ENCODE data around the gene CEACAM8. TPM values are rescaled to one million over a fixed set of nuclear protein-coding genes. Genes with fewer than 3 reads are reported as not detected.
"Not testable (repeated sequence)": the region's sequence is repeated elsewhere in the genome, so short reads cannot be mapped to it uniquely, and the experiment has no call there.

CEACAM8 gene
- total RNA-seq, 1 experiment from 2014 or later, result not detected

DNA sequence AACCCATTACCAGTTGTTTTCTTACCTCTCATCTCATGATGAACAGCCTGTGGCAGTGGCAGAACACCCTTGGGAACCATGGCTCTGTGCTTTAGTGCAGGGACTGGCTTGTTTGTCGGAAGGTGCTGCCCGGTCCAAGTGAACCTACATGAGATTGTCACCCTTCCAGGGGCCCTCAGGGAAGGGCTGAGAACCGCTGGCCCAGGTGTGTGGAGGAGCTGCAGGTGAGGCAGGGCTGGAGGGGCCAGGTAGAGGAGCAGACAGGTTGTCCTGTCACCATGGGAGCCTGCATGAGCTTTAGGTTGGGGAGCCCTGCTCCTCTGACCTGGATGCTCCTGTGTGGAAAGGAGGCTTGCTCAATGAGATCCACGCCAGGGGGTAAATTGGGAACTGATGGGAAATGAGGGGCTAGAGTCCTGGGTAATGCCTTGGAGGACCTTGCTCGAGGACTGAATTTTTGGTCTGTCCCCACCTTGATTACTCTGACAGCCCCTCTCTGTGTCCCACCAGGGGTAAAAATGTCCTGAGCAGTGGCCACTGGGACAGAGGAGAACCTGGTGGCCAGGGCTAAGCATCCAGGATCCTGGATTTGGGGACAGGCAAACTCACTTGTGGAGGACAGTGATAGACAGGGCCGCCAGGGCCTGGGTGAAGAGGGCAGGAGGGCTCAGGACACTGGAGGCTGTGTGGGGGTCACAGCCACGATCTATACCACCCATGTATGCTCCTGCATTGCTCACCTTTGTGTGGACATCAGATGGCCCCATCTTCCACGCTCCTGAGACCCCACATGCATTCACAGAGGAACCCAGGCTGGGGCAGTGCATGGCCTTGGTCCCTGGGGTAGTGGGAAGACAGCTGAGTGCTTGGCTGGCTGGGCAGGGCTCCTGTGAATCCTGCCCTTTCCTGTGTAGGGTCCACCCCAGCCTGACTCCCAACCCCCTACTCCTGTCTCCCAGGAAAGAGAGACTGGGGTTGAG, 42.3 kb downstream of the CEACAM8 start:
- no peak for DNase-seq (ENCODE audit: low read depth)
- in situ Hi-C loops (cut with HindIII; ENCODE audit: low pct_unique_long_range_greater_than_20kb, low sequenced_read_pairs), result no loop called here

DNA sequence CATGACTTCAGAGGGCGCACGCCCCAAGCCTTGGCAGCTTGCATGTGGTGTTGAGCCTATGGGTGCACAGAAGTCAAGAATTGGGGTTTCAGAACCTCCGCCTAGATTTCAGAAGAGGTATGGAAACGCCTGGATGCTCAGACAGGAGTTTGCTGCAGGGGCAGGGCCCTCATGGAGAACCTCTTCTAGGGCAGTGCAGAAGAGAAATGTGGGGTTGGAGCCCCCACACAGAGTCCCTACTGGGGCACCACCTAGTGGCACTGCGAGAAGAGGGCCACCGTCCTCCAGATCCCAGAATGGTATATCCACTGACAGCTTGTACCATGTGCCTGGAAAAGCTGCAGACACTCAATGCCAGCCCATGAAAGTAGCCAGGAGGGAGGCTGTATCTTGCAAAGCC, 44.2 kb downstream of the CEACAM8 start:
- in situ Hi-C loops (cut with HindIII; ENCODE audit: low pct_unique_long_range_greater_than_20kb, low sequenced_read_pairs); DNase-seq (ENCODE audit: low read depth): not testable (repeated sequence)

DNA sequence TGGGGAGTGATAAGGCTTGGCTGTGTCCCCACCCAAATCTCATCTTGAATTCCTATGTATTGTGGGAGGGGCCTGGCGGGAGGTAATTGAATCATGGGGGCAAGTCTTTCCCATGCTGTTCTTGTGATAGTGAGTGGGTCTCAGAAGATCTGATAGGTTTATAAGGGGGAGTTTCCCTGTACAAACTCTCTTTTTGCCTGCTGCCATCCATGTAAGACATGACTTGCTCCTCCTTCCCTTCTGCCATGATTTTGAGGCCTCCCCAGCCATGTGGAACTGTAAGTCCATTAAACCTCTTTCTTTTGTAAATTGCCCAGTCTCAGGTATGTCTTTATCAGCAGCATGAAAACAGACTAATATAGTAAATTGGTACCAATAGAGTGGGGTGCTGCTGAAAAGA, 45.7 kb downstream of the CEACAM8 start:
- in situ Hi-C loops (cut with HindIII; ENCODE audit: low pct_unique_long_range_greater_than_20kb, low sequenced_read_pairs); DNase-seq (ENCODE audit: low read depth): not testable (repeated sequence)

DNA sequence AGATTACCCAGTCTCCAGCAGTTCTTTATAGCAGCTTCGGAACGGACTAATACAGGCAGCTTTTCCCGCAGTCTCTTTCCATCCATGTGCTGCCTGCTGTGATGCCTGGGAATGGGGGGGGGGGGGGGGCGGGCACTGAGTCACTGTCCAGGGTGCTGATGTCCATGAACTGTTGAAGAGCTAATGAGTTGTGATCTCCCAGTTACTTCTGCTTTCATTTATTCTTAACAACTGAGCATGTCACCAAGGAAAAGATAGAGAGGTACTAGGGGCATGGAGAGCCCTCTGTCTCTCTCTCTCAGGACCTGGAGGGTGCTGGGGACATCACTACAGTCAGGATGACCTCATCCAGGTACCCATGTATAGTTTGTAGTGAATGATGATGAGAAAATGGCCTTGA, 46.2 kb downstream of the CEACAM8 start:
- in situ Hi-C loops (cut with HindIII; ENCODE audit: low pct_unique_long_range_greater_than_20kb, low sequenced_read_pairs), result no loop called here
- DNase-seq (ENCODE audit: low read depth), result no peak

DNA sequence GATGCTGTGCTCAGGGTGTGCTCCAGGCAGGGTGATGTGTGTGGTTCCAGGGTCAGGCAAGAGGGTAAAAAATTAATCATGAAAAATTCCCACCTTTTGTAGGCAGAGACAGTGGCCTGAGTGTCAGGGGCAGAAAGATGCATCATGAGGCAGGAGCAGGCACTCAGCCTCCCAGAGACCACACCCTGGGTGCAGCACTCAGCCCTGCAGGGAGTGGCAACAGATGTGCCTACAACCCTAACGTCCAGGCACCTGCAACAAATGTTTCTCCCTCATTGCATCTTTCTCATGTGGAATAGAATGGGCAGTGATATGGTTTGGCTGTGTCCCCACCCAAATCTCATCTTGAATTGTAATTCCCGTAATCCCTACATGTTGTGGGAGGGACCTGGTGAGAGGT, 46.8 kb downstream of the CEACAM8 start:
- in situ Hi-C loops (cut with HindIII; ENCODE audit: low pct_unique_long_range_greater_than_20kb, low sequenced_read_pairs), result no loop called here
- DNase-seq (ENCODE audit: low read depth), result no peak

DNA sequence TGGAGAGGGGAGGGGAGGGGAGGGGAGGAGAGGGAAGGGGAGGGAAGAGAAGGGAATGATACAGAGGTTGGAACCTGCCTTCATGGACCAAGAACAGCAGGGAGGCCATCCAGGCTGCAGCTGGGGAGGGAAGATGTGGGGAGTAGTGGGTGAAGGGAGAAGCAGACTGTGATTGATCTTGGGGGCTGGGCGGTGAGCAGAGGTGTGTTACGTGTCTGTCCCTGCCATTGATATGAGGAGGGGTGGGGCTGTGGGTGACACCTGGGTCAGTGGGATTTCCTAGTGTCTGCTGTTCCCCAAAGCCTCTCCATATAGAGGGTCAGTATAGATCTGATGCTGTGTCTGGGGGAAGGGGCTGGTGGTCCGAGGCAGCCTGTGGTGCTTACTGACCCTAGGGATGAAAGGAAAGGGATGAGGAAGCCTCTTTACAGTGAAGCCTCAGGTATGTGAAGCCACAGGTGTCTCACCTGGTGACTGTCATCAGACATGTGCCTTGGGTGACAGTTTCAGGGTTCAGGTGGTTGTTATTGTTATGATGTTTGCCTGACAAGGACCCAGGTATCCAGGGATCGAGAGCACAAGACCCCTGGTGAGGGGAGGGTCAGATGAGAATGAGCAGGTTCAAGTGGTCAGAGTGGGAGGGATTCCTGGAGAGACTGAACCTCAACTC, 47.8 kb downstream of the CEACAM8 start:
- no peak for DNase-seq (ENCODE audit: low read depth)
- in situ Hi-C loops (cut with HindIII; ENCODE audit: low pct_unique_long_range_greater_than_20kb, low sequenced_read_pairs), result no loop called here

DNA sequence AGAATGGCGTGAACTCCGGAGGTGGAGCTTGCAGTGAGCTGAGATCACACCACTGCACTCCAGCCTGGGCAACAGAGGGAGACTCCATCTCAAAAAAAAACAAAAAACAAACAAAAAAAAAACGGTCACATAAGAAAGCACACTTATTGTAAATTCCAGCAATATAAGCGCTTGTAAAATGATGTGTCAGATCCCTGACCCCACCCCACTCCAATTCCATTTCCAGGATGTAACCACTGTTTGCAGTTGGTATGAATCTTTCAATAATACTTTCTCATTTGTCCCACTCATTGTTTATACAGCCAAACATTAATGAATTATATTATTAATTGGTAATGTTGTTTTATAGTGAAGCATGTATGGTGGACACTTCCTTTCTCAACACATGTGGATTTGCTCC, 50.6 kb downstream of the CEACAM8 start:
- in situ Hi-C loops (cut with HindIII; ENCODE audit: low pct_unique_long_range_greater_than_20kb, low sequenced_read_pairs), result no loop called here
- no peak for DNase-seq (ENCODE audit: low read depth)

DNA sequence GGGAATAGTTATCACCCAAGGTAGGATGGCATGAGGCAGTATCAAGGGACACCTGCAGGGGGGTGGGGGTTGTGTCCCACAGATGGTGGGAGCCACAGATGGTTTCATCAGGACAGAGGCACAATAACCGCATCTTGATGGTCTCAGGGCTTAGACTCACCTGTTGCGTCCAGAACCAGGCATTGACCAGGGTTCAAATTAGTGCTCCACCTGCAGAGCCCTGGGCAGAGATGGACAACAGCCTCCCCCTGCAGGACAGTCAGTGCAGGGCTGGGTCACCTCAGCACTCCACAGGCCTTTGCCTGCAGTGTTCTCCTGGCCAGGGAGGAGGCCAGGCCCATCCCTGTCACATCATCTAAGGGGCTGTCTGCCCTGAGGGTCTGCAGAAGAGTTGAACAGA, 51.9 kb downstream of the CEACAM8 start:
- in situ Hi-C loops (cut with HindIII; ENCODE audit: low pct_unique_long_range_greater_than_20kb, low sequenced_read_pairs), result no loop called here
- DNase-seq (ENCODE audit: low read depth), result no peak

DNA sequence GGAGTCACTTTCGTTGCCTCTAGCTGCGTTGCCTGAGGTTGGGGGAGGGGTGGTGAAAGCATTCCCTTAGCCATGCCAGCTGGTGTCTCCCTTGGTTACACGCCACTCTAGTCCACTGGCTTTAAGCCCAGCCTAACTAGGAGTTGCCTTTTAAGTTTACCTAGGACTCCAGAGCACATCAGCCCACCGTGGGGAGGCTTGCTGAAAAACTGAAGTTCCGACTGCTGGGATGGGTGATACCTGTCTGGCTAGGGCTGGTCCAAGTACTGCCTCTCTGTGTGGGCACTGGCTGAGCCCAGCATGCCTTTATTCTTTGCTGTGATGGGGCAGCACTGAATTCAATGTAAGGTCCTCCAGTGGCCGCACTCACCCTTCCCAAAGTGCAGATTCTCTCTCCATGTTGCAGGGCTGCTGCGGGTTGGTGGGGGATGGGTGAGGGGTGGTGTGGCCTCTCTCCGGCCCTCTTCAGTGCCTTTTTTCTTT, 54.6 kb downstream of the CEACAM8 start:
- in situ Hi-C loops (cut with HindIII; ENCODE audit: low pct_unique_long_range_greater_than_20kb, low sequenced_read_pairs), result no loop called here
- no peak for DNase-seq (ENCODE audit: low read depth)

DNA sequence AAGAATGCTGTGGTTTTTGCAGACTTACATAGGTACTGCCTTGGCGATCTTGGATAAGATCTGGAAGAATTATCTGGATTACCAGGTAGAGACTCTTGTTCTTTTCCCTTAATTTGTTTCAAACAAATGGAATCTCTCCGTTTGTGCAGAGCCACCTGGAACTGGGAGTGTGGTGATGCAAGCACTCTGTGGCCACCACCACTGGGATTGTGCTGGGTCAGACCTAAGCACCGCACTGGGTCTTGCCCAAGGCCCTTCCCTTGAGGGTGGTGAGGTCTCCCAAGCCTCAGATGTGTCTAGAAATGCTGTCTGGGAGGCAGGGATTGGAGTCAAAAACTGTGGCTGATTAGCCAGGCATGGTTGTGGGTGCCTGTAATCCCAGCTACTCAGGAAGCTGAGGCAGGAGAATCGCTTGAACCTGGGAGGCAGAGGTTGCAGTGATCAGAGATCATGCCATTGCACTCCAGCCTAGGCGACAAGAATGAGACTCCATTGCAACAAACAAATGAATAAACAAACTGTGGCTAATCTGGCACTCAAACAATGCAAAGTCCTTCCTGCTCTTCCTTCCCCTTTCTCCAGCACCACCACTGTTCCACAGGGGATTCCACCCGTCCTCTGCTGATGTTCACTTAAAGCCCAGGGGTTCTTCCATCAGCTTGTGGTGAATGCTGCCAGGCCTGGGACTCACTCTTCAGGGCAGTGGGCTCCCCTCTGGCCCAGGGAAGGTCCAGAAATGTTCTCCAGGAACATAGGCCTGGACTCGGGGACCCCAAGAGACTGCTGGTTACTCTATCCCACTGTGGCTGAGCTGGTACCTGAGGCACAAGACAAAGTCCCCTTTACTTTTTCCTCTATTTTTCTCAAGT, 55.6 kb downstream of the CEACAM8 start:
- no peak for DNase-seq (ENCODE audit: low read depth)
- in situ Hi-C loops (cut with HindIII; ENCODE audit: low pct_unique_long_range_greater_than_20kb, low sequenced_read_pairs), result no loop called here

DNA sequence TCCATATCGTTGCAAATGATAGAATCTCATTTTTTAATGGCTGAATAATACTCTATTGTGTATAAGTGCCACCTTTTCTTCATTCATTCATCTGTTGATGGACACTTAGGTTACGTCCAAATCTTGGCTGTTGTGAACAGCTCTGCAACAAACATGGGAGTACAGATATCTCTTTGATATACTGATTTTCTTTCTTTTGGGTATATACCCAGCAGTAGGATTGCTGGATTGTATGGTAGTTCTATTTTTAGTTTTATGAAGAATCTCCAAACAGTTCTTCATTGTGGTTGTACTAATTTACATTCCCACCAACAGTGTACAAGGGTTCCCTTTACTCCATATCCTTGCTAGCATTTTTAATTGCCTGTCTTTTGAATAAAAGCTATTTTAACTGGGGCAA, 59.4 kb downstream of the CEACAM8 start:
- DNase-seq (ENCODE audit: low read depth); in situ Hi-C loops (cut with HindIII; ENCODE audit: low pct_unique_long_range_greater_than_20kb, low sequenced_read_pairs): not testable (repeated sequence)

DNA sequence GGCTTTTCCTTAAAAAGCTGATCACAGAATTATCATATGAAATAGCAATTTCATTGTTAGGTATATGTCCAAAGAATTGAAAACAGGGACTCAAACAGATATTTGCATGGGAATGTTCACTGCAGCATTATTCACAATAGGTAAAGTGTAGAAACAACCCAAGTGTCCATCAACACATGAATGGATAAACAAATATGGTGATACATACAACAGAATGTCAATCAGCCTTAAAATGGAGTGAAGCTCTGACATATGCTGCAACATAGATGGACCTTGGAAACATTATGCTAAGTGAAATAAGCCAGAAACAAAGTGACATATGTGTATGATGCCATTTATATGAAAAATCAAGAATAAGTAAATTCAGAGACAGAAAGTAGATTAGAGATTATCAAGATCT, 60.3 kb downstream of the CEACAM8 start:
- DNase-seq (ENCODE audit: low read depth), result no peak

DNA sequence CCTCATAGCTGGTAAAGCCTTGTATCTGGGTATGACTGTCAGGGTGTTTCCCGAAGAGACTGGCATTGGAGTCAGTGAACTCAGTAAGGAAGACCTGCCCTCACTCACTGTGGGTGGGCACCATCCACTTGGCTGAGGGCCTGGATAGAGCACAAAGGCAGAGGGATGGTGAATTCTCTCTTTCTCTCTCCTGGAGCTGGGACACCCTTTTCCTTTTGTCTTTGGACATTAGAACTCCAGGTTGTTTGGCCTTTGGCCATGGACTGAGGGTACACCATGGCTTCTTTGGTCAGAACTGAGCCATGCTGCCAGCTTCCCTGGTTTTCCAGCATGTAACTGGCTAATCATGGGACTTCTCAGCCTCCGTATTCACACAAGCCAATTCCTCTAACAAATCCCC, 61.8 kb downstream of the CEACAM8 start:
- DNase-seq (ENCODE audit: low read depth), result no peak
- in situ Hi-C loops (cut with HindIII; ENCODE audit: low pct_unique_long_range_greater_than_20kb, low sequenced_read_pairs), result no loop called here

More for the DNA sequence above, 60.3 kb downstream of the CEACAM8 start:
- in situ Hi-C loops (cut with HindIII; ENCODE audit: low pct_unique_long_range_greater_than_20kb, low sequenced_read_pairs), result no loop called here

DNA sequence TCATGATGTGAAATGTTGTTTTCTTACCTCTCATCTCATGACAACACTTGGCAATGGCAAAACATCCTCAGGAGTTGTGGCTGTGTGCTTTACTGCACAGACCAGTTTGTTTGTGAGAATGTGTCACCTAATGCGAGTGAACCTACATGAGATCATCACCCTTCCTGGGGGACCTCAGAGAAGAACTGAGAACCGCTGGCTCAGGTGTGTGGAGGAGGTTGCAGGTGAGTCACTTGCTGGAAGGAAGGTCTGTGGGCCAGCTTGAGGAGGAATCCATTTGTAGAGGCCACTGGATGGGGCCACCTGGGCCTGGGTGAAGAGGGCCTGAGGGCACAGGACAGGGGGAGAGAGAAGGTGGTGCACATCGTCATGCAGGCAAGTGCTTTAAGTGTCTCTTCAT, 63.4 kb downstream of the CEACAM8 start:
- in situ Hi-C loops (cut with HindIII; ENCODE audit: low pct_unique_long_range_greater_than_20kb, low sequenced_read_pairs), result no loop called here
- DNase-seq (ENCODE audit: low read depth), result no peak

Other genes with a start within 250 kb of the CEACAM8 start
- 22.1 TPM in 1 of 2 replicates, not detected in the other for gene CNFN, start 204.6 kb downstream of the CEACAM8 start, total RNA-seq (2014; rRNA removed; shearing (Covaris generic); ENCODE audit: low replicate concordance)
- gene LIPE, start 167.5 kb downstream of the CEACAM8 start, total RNA-seq (2014; rRNA removed; shearing (Covaris generic); ENCODE audit: low replicate concordance), result 5.7 and 13.1 TPM in 2 replicates
- not detected in 2 replicates for gene CXCL17, start 152.0 kb downstream of the CEACAM8 start, total RNA-seq (2014; rRNA removed; shearing (Covaris generic); ENCODE audit: low replicate concordance)
- gene CEACAM1, start 66.4 kb downstream of the CEACAM8 start, total RNA-seq (2014; rRNA removed; shearing (Covaris generic); ENCODE audit: low replicate concordance), result 0.09 TPM in 1 of 2 replicates, not detected in the other
- gene PSG3, start 145.6 kb upstream of the CEACAM8 start, total RNA-seq (2014; rRNA removed; shearing (Covaris generic); ENCODE audit: low replicate concordance), result not detected in 2 replicates
- not detected in 2 replicates for gene PSG8, start 170.8 kb upstream of the CEACAM8 start, total RNA-seq (2014; rRNA removed; shearing (Covaris generic); ENCODE audit: low replicate concordance)